Cardiac fibroblast (primary cell): ENCODE measurements around the gene BBS12.

Experiments used
- DNase-seq, 2 donors: peaks; one replicate each; pipeline versions ENCODE4 v3.0.0 to v3.0.0-alpha.2; 2010; ENCODE audit warnings: low read depth in 2 of 2
- H3K4me3 ChIP-seq, 2 donors: replicated peaks in 1 of 2; 1 replicate in 1 of 2; 2 replicates in 1 of 2; pipeline ENCODE4 v1.5.1; 2011; ENCODE audit warnings: low read depth in 2 of 2, low read length in 2 of 2, mild to moderate bottlenecking in 2 of 2, moderate library complexity in 1 of 2
- CTCF ChIP-seq: IDR thresholded peaks from one replicate; pipeline ENCODE4 v1.5.1; 2011; ENCODE audit warnings: low read depth, mild to moderate bottlenecking, low read length, inconsistent platforms

BBS12 gene

GRCh38 chr4:122732329-122733026 lies at the start of gene BBS12:
Gene BBS12, plus strand, starts transcription at chr4:122732704. Its CDS starts 9,189 bp downstream, at chr4:122741893.
- peak; percentile 47 for TF ChIP-seq CTCF
- peak within 1 kb of the TSS; percentile 65 to 80 for H3K4me3 ChIP-seq
- DNase-seq, result peak; percentile 100

DNA sequence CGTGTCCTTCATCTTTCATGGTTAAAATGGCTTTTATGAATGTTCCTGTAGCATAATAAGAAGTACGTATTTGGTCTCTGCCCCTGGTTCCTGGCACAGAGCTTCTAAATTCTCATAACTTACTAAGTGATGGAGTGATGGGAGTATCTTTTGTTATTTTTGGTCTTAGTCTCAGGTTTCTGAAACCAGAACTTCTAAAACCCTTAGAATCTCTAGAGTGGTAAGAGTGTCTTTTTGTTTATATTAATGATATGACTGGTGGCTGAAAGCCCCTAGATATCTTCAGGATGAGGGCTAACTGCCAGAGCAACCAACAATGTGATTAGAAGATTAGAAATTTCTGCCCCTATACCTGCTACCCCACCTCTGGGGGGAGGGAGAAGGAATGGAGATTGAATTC lies 45.8 kb upstream of the BBS12 start:
- no peak for DNase-seq
- no peak for TF ChIP-seq CTCF
- no peak overlapping the region for H3K4me3 ChIP-seq

DNA sequence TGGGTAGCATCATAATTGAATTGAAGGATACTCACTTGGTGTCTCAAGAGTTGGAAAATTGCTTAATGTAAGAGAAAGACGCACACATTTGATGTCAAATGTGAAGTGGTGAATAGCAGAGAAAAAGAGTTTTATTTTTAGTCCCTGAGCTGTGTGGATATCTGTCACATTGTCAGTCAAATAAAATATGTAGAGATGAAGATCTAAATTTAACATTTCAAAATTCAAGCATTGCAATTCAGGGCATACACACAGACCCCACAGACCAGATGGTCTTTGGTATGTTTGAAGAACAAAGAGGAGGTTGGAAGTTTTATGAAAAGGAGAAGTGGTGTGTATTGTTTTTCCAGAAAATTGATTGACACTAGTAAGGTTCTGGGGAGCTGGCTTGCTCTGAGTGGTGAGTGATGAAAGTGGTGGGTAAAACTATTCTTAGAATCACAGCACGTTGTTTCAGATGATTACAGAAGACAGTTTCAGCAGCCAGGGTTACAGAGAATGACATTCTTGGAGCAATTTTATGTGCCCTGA lies 44.9 kb upstream of the BBS12 start:
- DNase-seq, result no peak
- no peak for TF ChIP-seq CTCF
- no peak overlapping the region for H3K4me3 ChIP-seq

DNA sequence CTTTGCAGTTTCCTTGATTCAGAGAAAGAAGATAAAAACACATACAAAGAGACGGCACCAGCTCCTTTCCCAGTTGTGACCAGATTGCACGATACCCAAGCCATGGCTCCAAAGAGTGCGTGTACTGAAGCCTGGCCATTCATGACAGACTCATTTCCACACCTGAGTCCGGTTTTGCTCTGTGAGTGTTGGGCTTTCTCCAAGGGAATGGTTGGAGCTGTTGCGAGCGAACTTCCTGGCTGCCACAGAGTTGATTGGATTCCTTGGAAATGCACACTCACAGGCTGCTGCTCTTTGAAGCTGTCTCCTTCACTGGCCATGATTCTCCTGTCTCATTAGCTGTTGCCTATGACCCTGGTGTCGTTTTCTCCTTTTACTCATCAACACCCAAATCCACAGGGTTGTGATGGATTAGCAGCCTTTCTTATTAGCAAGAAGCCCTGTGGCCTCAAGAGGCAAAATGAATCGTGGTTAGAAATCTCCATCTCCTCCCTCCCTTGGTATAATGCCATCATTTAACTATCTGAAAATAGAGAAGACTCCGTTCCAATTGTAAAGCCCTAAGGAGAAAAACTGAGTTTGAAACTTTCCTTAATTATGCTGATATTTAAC lies 43.9 kb upstream of the BBS12 start:
- no peak for TF ChIP-seq CTCF
- peak in 1 of 2 donors; percentile 26 for DNase-seq
- H3K4me3 ChIP-seq, result no peak overlapping the region

GRCh38 chr4:122689972-122690371 lies 42.5 kb upstream of the BBS12 start:
- no peak for TF ChIP-seq CTCF
- DNase-seq, result no peak
- no peak overlapping the region for H3K4me3 ChIP-seq

GRCh38 chr4:122691988-122692387 lies 40.5 kb upstream of the BBS12 start:
- no peak for TF ChIP-seq CTCF
- H3K4me3 ChIP-seq, result no peak overlapping the region
- DNase-seq, result no peak
